Activated CD8-positive, alpha-beta T cell treated with anti-CD3 and anti-CD28 coated beads for 36 hours (primary cell): Measurements from ENCODE around the gene ZNF33A. TPM values are rescaled to one million over a fixed set of nuclear protein-coding genes. Genes with fewer than 3 reads are reported as not detected.

ENCODE experiments used
- ATAC-seq: fragments of 200-7000 bp; cut with Tn5 transposase; one replicate; pipeline ENCODE4 v1.10.0; 2021; ENCODE audit warnings: mild to moderate bottlenecking, moderate library complexity
- CTCF ChIA-PET: fragments of 350-600 bp; sonication (Branson Sonifier 250); formaldehyde crosslinking; loops from one replicate; lab custom pipeline; 2021; ENCODE audit warnings: antibody characterized with exemption; lab: Charles Lee
- POLR2A ChIA-PET: fragments of 350-600 bp; sonication (Branson Sonifier 250); formaldehyde crosslinking; loops from one replicate; lab custom pipeline; 2021; ENCODE audit warnings: antibody characterized with exemption; lab: Charles Lee
- DNase-seq: peaks from one replicate; pipeline ENCODE4 v3.0.0-alpha.2; 2020
- H3K27ac Mint-ChIP-seq: one replicate; pipeline ENCODE4 v1.8.0; 2021; ENCODE audit warnings: mild to moderate bottlenecking, mixed read lengths
- H3K27me3 Mint-ChIP-seq: one replicate; pipeline ENCODE4 v1.8.0; 2021; ENCODE audit warnings: mixed read lengths
- H3K36me3 Mint-ChIP-seq: one replicate; pipeline ENCODE4 v1.8.0; 2021; ENCODE audit warnings: low read depth, mixed read lengths
- H3K4me1 Mint-ChIP-seq: one replicate; pipeline ENCODE4 v1.8.0; 2021; ENCODE audit warnings: low read depth, mixed read lengths
- H3K4me3 Mint-ChIP-seq: one replicate; pipeline ENCODE4 v1.8.0; 2021; ENCODE audit warnings: mild to moderate bottlenecking, moderate library complexity, mixed read lengths
- H3K9me3 Mint-ChIP-seq: one replicate; pipeline ENCODE4 v1.8.0; 2021; ENCODE audit warnings: mixed read lengths
- intact Hi-C: fragments of 100-400 bp; cut with micrococcal nuclease; formaldehyde crosslinking; loops from one replicate; pipeline ENCODE4 v1.10.0; 2022
- total RNA-seq, 2 experiments: library from RNA; stranded (reverse); gene quantifications; one replicate each; pipeline ENCODE4 v1.2.3, GENCODE V29; 2021
- TF ChIP-seq, protein P1 (sequence below): fragments of 200-600 bp; IDR thresholded peaks from one replicate; pipeline ENCODE4 v1.8.0; 2022; ENCODE audit warnings: antibody characterized with exemption, mild to moderate bottlenecking

ZNF33A gene
- total RNA-seq, 2 experiments from 2014 or later, result 21.2 to 27.1 TPM

DNA sequence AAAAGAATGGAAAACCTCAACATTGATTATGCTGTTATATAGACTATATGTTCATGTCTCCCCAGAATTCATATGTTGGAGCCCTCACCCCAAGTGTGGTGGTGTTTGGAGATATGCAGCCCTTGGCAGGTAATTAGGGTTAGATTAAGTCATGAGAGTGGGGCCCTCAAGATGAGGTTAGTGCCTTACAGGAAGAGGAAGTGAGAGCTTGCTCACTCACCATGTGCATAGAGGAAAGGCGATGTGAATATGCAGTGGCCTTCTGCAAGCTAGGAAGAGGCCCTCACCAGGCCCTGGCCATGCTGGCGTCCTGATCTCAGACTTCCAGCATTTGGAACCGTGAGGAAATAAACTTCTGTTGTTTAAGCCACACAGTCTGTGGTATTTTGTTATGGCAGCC, 14.8 kb downstream of the ZNF33A start:
- Mint-ChIP-seq H3K36me3 (peaks cover 83% of the 10 kb centered on the region), H3K27me3 (no peaks in the 10 kb centered on the region), H3K4me3 (no peak overlapping the region), H3K9me3 (peaks cover 7% of the 10 kb centered on the region), H3K27ac (peak overlapping the region; percentile 83), H3K4me1 (peaks cover 40% of the 10 kb centered on the region)
- ChIA-PET POLR2A (no interaction called here), CTCF (no interaction called here)
- intact Hi-C loops, result no loop called here
- DNase-seq (no peak), ATAC-seq (peak; percentile 69)
- TF ChIP-seq, protein P1, sequence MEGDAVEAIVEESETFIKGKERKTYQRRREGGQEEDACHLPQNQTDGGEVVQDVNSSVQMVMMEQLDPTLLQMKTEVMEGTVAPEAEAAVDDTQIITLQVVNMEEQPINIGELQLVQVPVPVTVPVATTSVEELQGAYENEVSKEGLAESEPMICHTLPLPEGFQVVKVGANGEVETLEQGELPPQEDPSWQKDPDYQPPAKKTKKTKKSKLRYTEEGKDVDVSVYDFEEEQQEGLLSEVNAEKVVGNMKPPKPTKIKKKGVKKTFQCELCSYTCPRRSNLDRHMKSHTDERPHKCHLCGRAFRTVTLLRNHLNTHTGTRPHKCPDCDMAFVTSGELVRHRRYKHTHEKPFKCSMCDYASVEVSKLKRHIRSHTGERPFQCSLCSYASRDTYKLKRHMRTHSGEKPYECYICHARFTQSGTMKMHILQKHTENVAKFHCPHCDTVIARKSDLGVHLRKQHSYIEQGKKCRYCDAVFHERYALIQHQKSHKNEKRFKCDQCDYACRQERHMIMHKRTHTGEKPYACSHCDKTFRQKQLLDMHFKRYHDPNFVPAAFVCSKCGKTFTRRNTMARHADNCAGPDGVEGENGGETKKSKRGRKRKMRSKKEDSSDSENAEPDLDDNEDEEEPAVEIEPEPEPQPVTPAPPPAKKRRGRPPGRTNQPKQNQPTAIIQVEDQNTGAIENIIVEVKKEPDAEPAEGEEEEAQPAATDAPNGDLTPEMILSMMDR, result no peak

GRCh38 chr10:38027986-38028385, 17.5 kb downstream of the ZNF33A start:
- CTCF ChIA-PET, result no interaction called here
- TF ChIP-seq, protein P1, result no peak

DNA sequence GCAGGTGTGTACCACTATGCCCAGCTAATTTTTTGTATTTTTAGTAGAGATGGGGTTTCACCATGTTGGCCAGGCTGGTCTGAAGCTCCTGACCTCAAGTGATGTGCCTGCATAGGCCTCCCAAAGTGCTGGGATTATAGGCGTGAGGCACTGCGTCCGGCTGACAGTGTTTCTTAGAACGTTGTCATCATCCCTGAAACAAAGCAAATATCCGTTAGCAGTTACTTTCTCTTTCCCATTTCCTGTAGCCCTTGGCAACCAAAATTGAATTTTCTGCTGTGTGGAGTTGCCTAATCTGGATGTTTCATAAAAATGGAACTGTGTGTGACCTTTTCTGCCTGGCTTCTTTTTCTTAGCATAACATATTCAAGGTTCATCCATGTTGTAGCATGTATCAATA, 22.4 kb downstream of the ZNF33A start:
- Mint-ChIP-seq H3K27ac (no peak overlapping the region), H3K36me3 (peaks cover 84% of the 10 kb centered on the region), H3K9me3 (peaks cover 6% of the 10 kb centered on the region), H3K27me3 (no peaks in the 10 kb centered on the region), H3K4me1 (peaks cover 22% of the 10 kb centered on the region), H3K4me3 (no peak overlapping the region)
- ChIA-PET POLR2A (no interaction called here), CTCF (no interaction called here)
- intact Hi-C loops, result no loop called here
- DNase-seq (no peak), ATAC-seq (no peak)
- TF ChIP-seq, protein P1, result no peak

More at GRCh38 chr10:38027986-38028385, 17.5 kb downstream of the ZNF33A start:
- H3K27ac Mint-ChIP-seq, result no peak overlapping the region
- peaks cover 40% of the 10 kb centered on the region for H3K4me1 Mint-ChIP-seq
- POLR2A ChIA-PET, result no interaction called here
- H3K9me3 Mint-ChIP-seq, result peaks cover 9% of the 10 kb centered on the region
- H3K4me3 Mint-ChIP-seq, result no peak overlapping the region
- H3K27me3 Mint-ChIP-seq, result no peaks in the 10 kb centered on the region
- peaks cover 81% of the 10 kb centered on the region for H3K36me3 Mint-ChIP-seq
- ATAC-seq (no peak), DNase-seq (no peak)
- intact Hi-C loops, result no loop called here

- CTCF ChIA-PET, result no interaction called here
- POLR2A ChIA-PET, result no interaction called here
- intact Hi-C loops, result no loop called here
- Mint-ChIP-seq H3K4me1 (peaks cover 32% of the 10 kb centered on the region), H3K27me3 (no peaks in the 10 kb centered on the region), H3K27ac (peak overlapping the region; percentile 87), H3K36me3 (peaks cover 74% of the 10 kb centered on the region), H3K4me3 (peak overlapping the region; percentile 62), H3K9me3 (peaks cover 4% of the 10 kb centered on the region)
- no peak for DNase-seq
- TF ChIP-seq, protein P1, result no peak
- peak; percentile 80 for ATAC-seq
Observed at GRCh38 chr10:38038107-38038931, 27.8 kb downstream of the ZNF33A start.

DNA sequence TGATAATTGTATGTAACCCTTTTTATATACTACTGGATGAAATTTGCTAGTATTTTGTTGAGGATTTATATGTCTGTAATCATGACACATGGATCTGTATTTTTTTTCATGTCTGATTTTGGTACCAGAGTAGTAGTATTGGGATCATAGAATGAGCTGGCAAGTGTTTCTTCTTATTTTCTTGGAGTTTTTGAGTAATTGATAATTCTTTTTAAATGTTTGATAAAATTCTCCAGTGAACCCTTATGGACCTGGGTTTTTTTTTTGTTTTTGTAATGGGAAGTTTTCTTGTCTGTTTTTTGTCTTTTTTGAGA, 28.4 kb downstream of the ZNF33A start:
- intact Hi-C loops, result no loop called here
- POLR2A ChIA-PET, result no interaction called here
- DNase-seq, result no peak

More for the DNA sequence above, 28.4 kb downstream of the ZNF33A start:
- Mint-ChIP-seq H3K36me3 (peaks cover 75% of the 10 kb centered on the region), H3K9me3 (peaks cover 4% of the 10 kb centered on the region), H3K4me3 (peak overlapping the region; percentile 62), H3K27me3 (no peaks in the 10 kb centered on the region), H3K4me1 (peaks cover 38% of the 10 kb centered on the region), H3K27ac (peak overlapping the region; percentile 87)
- ATAC-seq, result peak; percentile 10
- CTCF ChIA-PET, result no interaction called here
- TF ChIP-seq, protein P1, result no peak
